PC-9 (cell line): ENCODE measurements around the gene TANGO6. TPM values are rescaled to one million over a fixed set of nuclear protein-coding genes. Genes with fewer than 3 reads are reported as not detected.

Experiments used
- BruUV-seq: library from RNA; stranded (reverse); fragments of 400-500 nt; replicated peaks from 2 replicates; lab custom pipeline; 2021; lab: Mats Ljungman, UMichigan
- CTCF ChIA-PET: fragments of 300-600 bp; sonication (Branson Sonifier 250); formaldehyde crosslinking; loops from one replicate; lab custom pipeline; 2022; ENCODE audit warnings: antibody characterized with exemption; lab: Charles Lee
- POLR2A ChIA-PET: fragments of 300-600 bp; sonication (Branson Sonifier 250); formaldehyde crosslinking; loops from one replicate; lab custom pipeline; 2022; ENCODE audit warnings: antibody characterized with exemption; ENCODE audit not compliant: unreplicated experiment; lab: Charles Lee
- DNase-seq, 2 experiments: peaks; one replicate each; pipeline versions ENCODE4 v3.0.0 to v3.0.0-alpha.2; 2015 to 2022; ENCODE audit warnings: mixed read lengths in 1 of 2
- H2AFZ ChIP-seq: fragments of 200-600 bp; sonication (generic); 2 replicates; pipeline ENCODE4 v1.8.1; 2017; ENCODE audit warnings: antibody characterized with exemption
- H3F3A ChIP-seq: fragments of 200-600 bp; sonication (generic); 2 replicates; pipeline ENCODE4 v1.8.1; 2017; ENCODE audit warnings: antibody characterized with exemption, mild to moderate bottlenecking, low read depth; ENCODE audit not compliant: insufficient read depth
- H3K27ac ChIP-seq: fragments of 200-600 bp; sonication (generic); 2 replicates; pipeline ENCODE4 v1.6.1; 2016; ENCODE audit warnings: mixed run types
- H3K27me3 ChIP-seq: fragments of 200-600 bp; sonication (generic); 2 replicates; pipeline ENCODE4 v1.6.1; 2016; ENCODE audit warnings: low read depth, mixed run types; ENCODE audit not compliant: insufficient read depth
- H3K36me3 ChIP-seq: fragments of 200-600 bp; sonication (generic); 2 replicates; pipeline ENCODE4 v1.6.1; 2016; ENCODE audit warnings: low read depth, mixed run types
- H3K4me1 ChIP-seq: fragments of 200-600 bp; sonication (generic); replicated peaks from 2 replicates; pipeline ENCODE4 v1.6.1; 2016; ENCODE audit warnings: mixed run types; ENCODE audit not compliant: insufficient read depth
- H3K4me2 ChIP-seq: fragments of 200-600 bp; sonication (generic); 2 replicates; pipeline ENCODE4 v1.6.1; 2017; ENCODE audit warnings: mixed run types
- H3K4me3 ChIP-seq: fragments of 200-600 bp; sonication (generic); 2 replicates; pipeline ENCODE4 v1.6.1; 2016; ENCODE audit warnings: mixed run types
- H3K79me2 ChIP-seq: fragments of 200-600 bp; sonication (generic); 2 replicates; pipeline ENCODE4 v1.6.1; 2017; ENCODE audit warnings: low read depth, mixed run types
- H3K9me2 ChIP-seq: fragments of 200-600 bp; sonication (generic); 2 replicates; pipeline ENCODE4 v1.8.1; 2017; ENCODE audit warnings: mild to moderate bottlenecking; ENCODE audit not compliant: insufficient read depth
- H3K9me3 ChIP-seq: fragments of 200-600 bp; sonication (generic); 2 replicates; pipeline ENCODE4 v1.8.1; 2016; ENCODE audit warnings: low read depth; ENCODE audit not compliant: insufficient read depth
- H4K20me1 ChIP-seq: fragments of 200-600 bp; sonication (generic); 2 replicates; pipeline ENCODE4 v1.8.1; 2017; ENCODE audit not compliant: insufficient read depth
- EZH2 ChIP-seq: fragments of 200-600 bp; sonication (generic); IDR thresholded peaks from 2 replicates; pipeline ENCODE4 v1.8.0; 2017; ENCODE audit warnings: antibody characterized with exemption, low read depth
- intact Hi-C: fragments of 100-400 bp; cut with micrococcal nuclease; formaldehyde crosslinking; loops from one replicate; pipeline ENCODE4 v1.10.0; 2022; ENCODE audit not compliant: unreplicated experiment
- total RNA-seq: library from RNA; stranded (reverse); gene quantifications from 2 replicates; pipeline ENCODE4 v1.2.3, GENCODE V29; 2021
- TF ChIP-seq, protein P1 (sequence below): fragments of 200-600 bp; sonication (generic); conservative IDR thresholded peaks from 2 replicates; pipeline ENCODE4 v1.6.1; 2017; ENCODE audit warnings: mixed run types, antibody characterized with exemption, mild to moderate bottlenecking, moderate library complexity

TANGO6 gene
- total RNA-seq, 1 experiment from 2014 or later = 5.8 TPM

DNA sequence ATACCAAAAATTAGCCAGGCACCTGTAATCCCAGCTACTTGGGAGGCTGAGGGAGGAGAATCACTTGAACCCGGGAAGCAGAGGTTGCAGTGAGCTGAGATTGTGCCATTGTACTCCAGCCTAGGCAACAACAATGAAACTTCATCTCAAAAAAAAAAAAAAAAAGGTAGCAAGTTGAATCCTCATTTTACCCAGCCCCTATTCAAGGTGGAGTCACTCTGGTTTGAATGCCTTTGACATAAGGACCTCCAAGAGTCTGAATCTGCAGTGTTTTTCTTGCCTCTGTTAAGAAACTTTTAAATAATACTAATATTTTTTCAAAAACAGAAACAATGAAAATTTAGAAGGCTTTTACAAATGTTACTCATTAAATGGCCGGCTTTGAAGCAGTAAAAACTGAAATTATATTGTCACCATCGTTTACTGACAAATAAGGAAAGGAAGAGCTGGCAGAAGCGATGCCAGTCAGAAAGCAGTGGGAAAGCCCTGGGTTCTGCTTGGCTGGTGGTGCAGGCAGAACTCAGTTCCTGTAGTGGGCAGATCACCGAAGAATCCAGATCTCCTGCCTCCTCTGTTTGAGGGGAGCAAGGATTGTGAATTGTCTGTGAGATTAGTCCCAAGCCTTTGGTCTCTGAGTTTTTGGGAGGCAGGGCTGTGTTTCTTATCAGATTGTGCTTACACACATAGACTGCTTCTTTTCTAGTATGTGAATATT, 162.5 kb downstream of the TANGO6 start:
- Histone ChIP-seq H3K9me3 (peaks cover 23% of the 10 kb centered on the region), H3K4me2 (no peak overlapping the region), H3K4me1 (no peaks in the 10 kb centered on the region), H2AFZ (no peak overlapping the region), H3K27ac (no peak overlapping the region), H4K20me1 (no peaks in the 10 kb centered on the region), H3K4me3 (no peak overlapping the region), H3K27me3 (no peaks in the 10 kb centered on the region), H3K79me2 (no peaks in the 10 kb centered on the region), H3K9me2 (no peaks in the 10 kb centered on the region), H3F3A (no peaks in the 10 kb centered on the region), H3K36me3 (no peaks in the 10 kb centered on the region; the same call in 1 of the 2 replicates)
- TF ChIP-seq, protein P1, sequence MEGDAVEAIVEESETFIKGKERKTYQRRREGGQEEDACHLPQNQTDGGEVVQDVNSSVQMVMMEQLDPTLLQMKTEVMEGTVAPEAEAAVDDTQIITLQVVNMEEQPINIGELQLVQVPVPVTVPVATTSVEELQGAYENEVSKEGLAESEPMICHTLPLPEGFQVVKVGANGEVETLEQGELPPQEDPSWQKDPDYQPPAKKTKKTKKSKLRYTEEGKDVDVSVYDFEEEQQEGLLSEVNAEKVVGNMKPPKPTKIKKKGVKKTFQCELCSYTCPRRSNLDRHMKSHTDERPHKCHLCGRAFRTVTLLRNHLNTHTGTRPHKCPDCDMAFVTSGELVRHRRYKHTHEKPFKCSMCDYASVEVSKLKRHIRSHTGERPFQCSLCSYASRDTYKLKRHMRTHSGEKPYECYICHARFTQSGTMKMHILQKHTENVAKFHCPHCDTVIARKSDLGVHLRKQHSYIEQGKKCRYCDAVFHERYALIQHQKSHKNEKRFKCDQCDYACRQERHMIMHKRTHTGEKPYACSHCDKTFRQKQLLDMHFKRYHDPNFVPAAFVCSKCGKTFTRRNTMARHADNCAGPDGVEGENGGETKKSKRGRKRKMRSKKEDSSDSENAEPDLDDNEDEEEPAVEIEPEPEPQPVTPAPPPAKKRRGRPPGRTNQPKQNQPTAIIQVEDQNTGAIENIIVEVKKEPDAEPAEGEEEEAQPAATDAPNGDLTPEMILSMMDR = no peak
- no peak for TF ChIP-seq EZH2
- DNase-seq = no peak
- no TSS peak for BruUV-seq
- POLR2A ChIA-PET = no interaction called here
- CTCF ChIA-PET = no interaction called here
- intact Hi-C loops = no loop called here

- Histone ChIP-seq H3K4me3 (no peak overlapping the region), H3K27ac (no peak overlapping the region), H3K79me2 (no peaks in the 10 kb centered on the region), H2AFZ (no peak overlapping the region), H3K9me2 (no peaks in the 10 kb centered on the region), H4K20me1 (no peaks in the 10 kb centered on the region), H3K4me1 (peaks cover 17% of the 10 kb centered on the region), H3F3A (peaks cover 11% of the 10 kb centered on the region; the same call in 1 of the 2 replicates), H3K4me2 (no peak overlapping the region), H3K27me3 (no peaks in the 10 kb centered on the region), H3K36me3 (no peaks in the 10 kb centered on the region), H3K9me3 (no peaks in the 10 kb centered on the region)
- BruUV-seq = no TSS peak
- TF ChIP-seq EZH2 = no peak
- TF ChIP-seq, protein P1 = no peak
- intact Hi-C loops = no loop called here
- no peak for DNase-seq
- POLR2A ChIA-PET = no interaction called here
- CTCF ChIA-PET = no interaction called here
These were observed 169.6 kb downstream of the TANGO6 start for GRCh38 chr16:69012906-69013305.

- DNase-seq = no peak
- Histone ChIP-seq H4K20me1 (no peaks in the 10 kb centered on the region), H3K79me2 (no peaks in the 10 kb centered on the region), H3K27me3 (no peaks in the 10 kb centered on the region), H3K36me3 (no peaks in the 10 kb centered on the region), H3K9me2 (no peaks in the 10 kb centered on the region), H3K9me3 (no peaks in the 10 kb centered on the region), H3K4me1 (peaks cover 17% of the 10 kb centered on the region), H2AFZ (no peak overlapping the region), H3F3A (peaks cover 12% of the 10 kb centered on the region; the same call in 1 of the 2 replicates), H3K4me3 (no peak overlapping the region), H3K27ac (no peak overlapping the region), H3K4me2 (no peak overlapping the region)
- no peak for TF ChIP-seq EZH2
- TF ChIP-seq, protein P1 = no peak
- ChIA-PET CTCF (no interaction called here), POLR2A (no interaction called here)
- intact Hi-C loops = no loop called here
- no TSS peak for BruUV-seq
These were observed 170.7 kb downstream of the TANGO6 start for GRCh38 chr16:69013991-69014390.
